OCI-LY3 (cell line): ENCODE measurements around the gene MLNR.

Experiments used
- CTCF ChIP-seq: fragments of 200-600, 300-600 bp; sonication (generic); IDR thresholded peaks from 2 replicates; pipeline ENCODE4 v1.5.1; 2014; ENCODE audit warnings: antibody characterized with exemption, low read length, low read depth
- EZH2phosphoT487 ChIP-seq: fragments of 200-600 bp; shearing (Covaris generic); IDR thresholded peaks from 2 replicates; pipeline ENCODE4 v1.6.1; 2018; ENCODE audit warnings: antibody characterized with exemption, mixed run types, low read depth

- TF ChIP-seq CTCF (no peak), EZH2phosphoT487 (no peak)
Observed at GRCh38 chr13:49190901-49191300, 29.2 kb upstream of the MLNR start.
